GM12878 (cell line): ENCODE results near the gene MRC2.

ENCODE experiments used
- CREB1 ChIP-seq: IDR thresholded peaks from 2 replicates; pipeline ENCODE4 v1.6.1; 2012; ENCODE audit warnings: low read depth, mild to moderate bottlenecking, inconsistent platforms
- CTCF ChIP-seq, 3 experiments: IDR thresholded peaks in 2 of 3; conservative IDR thresholded peaks in 1 of 3; 2 replicates each; pipeline ENCODE4 v1.5.1; 2011; ENCODE audit warnings: low read depth in 3 of 3, low read length in 3 of 3, mild to moderate bottlenecking in 3 of 3, control low read depth in 2 of 3, moderate library complexity in 2 of 3, inconsistent platforms in 1 of 3, mixed read lengths in 1 of 3; ENCODE audit not compliant: control insufficient read depth in 2 of 3, insufficient read depth in 1 of 3; ENCODE audit errors: extremely low read depth in 1 of 3
- ESRRA ChIP-seq: IDR thresholded peaks from 2 replicates; pipeline ENCODE4 v1.6.1; 2012; ENCODE audit warnings: mild to moderate bottlenecking, low read length, improper control_type of control experiment
- EZH2 ChIP-seq: IDR thresholded peaks from 2 replicates; pipeline ENCODE4 v1.6.1; 2012; ENCODE audit warnings: low read depth, mild to moderate bottlenecking, control low read depth, inconsistent platforms, low read length, borderline replicate concordance; ENCODE audit not compliant: control insufficient read depth
- HDAC2 ChIP-seq: fragments of 200-600 bp; sonication (generic); IDR thresholded peaks from 2 replicates; pipeline ENCODE4 v1.6.1; 2017
- MTA2 ChIP-seq: fragments of 450-650 bp; IDR thresholded peaks from 2 replicates; pipeline ENCODE4 v1.6.1; 2016; ENCODE audit warnings: low read depth, mild to moderate bottlenecking, moderate library complexity
- NR2C1 ChIP-seq: fragments of 450-650 bp; IDR thresholded peaks from 2 replicates; pipeline ENCODE4 v1.6.1; 2017; ENCODE audit warnings: antibody characterized with exemption, mild to moderate bottlenecking, moderate library complexity
- POLR2AphosphoS5 ChIP-seq: IDR thresholded peaks from 2 replicates; pipeline ENCODE4 v1.6.1; 2011; ENCODE audit warnings: mild to moderate bottlenecking, low read length, inconsistent platforms
- SMAD5 ChIP-seq: IDR thresholded peaks from 2 replicates; pipeline ENCODE4 v1.6.1; 2016; ENCODE audit warnings: antibody characterized with exemption, low read depth
- SREBF2 ChIP-seq: IDR thresholded peaks from 2 replicates; pipeline ENCODE4 v1.6.1; 2012; ENCODE audit warnings: mild to moderate bottlenecking, low read length
- TARDBP ChIP-seq: IDR thresholded peaks from 2 replicates; pipeline ENCODE4 v1.6.1; 2016; ENCODE audit warnings: borderline replicate concordance
- ZSCAN29 ChIP-seq: fragments of 450-650 bp; IDR thresholded peaks from 2 replicates; pipeline ENCODE4 v1.6.1; 2017; ENCODE audit warnings: mild to moderate bottlenecking, moderate library complexity

- TF ChIP-seq TARDBP (no peak), CTCF (IDR thresholded peaks at IDR 0.05 in 2 of 3, conservative IDR thresholded peaks at IDR 0.05 in 1 of 3; ENCODE audit: control insufficient read depth in 2 of 3, extremely low read depth in 1 of 3, insufficient read depth in 1 of 3, low read depth in 3 of 3, low read length in 3 of 3) (no peak), MTA2 (no peak), EZH2 (no peak), HDAC2 (no peak), CREB1 (no peak), ESRRA (no peak), ZSCAN29 (no peak), NR2C1 (no peak), SMAD5 (no peak), SREBF2 (no peak), POLR2AphosphoS5 (no peak)
Measured at GRCh38 chr17:62675260-62675659, 47.8 kb downstream of the MRC2 start.
